GM12891 (cell line): Measurements from ENCODE around the gene GRIA1.

Experiments
- POLR2A ChIP-seq: IDR thresholded peaks from 2 replicates; pipeline ENCODE4 v1.6.1; 2011; ENCODE audit warnings: low read depth, low read length, control low read depth
- POLR2AphosphoS5 ChIP-seq: IDR thresholded peaks from 2 replicates; pipeline ENCODE4 v1.6.1; 2011; ENCODE audit warnings: low read depth, low read length, control low read depth
- TAF1 ChIP-seq: IDR thresholded peaks from 2 replicates; pipeline ENCODE4 v1.6.1; 2011; ENCODE audit warnings: low read depth, low read length, control low read depth

DNA sequence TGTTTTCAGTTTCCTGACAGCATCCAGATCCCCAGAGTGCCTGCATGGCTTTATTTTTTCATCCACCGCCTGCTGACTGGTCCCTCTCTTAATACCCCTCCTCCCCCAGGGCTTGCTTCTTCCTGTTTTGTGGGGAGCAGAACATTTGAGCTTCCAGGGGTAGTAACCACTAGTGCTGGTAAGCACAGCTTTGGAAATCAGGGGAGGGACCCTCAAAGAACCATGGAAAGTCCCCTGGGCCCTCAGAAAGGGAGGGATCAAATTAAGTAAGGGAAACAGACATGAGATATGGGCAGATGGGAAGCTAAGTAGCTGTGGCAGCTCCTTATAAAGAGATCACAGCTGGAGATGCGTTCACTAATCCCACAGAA is 26.8 kb downstream of the GRIA1 start:
- no peak for TF ChIP-seq POLR2AphosphoS5
- no peak for TF ChIP-seq POLR2A
- no peak for TF ChIP-seq TAF1
